ENCODE measurements around the gene MROH2B. TPM values are rescaled to one million over a fixed set of nuclear protein-coding genes. Genes with fewer than 3 reads are reported as not detected.

Gene MROH2B
- total and polyA plus RNA-seq, 7 donors, result 0.07 to 0.36 (median 0.33) TPM; not detected in 4

DNA sequence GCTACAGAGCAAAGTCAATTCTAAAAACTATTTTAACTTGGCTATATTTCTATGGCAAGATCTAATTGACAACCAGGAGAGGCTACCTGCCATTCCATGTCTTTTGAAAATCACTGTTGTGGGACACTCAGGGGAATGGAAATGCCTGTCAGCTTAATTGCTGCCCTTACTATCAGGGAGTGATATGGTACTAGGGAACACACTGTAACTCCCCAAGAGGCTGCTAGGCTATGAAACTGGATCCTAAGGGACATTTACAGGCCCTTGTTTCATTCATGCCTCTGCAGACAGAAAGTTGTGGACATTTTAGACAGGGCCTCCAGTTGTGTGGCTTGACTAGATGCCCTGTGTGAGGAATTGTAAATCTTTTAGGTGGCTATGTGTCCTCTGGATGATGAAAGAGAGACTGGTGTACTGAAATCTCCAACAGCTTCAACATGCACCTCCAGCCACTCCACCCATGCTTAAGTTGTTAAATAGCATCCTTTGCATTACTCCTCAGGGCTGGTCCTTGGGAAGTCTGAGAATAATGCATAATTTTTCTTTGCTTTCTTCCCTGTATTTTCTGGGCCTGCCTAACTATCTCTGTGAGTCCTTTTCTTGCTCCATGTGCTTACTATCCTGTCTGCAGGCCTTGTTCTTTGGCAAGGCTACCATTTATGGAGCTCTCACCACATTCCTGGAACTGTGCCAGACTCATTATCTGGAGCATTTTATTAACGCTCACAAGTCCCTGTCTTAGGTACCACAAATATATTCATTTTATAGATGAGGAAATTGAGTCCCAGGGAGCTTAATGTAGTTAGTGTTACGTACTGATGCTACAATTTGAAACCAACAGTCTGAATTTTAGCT lies 3.2 kb downstream of the MROH2B start:
- Histone ChIP-seq H3K4me1 (peaks cover 0 to 6% (median 0%) of the 10 kb centered on the region in 4 donors), H3K36me3 (no peaks in the 10 kb centered on the region), H3K4me3 (no peak overlapping the region), H3K9me3 (no peaks in the 10 kb centered on the region), H3K27me3 (no peaks in the 10 kb centered on the region), H3K27ac (no peak overlapping the region)
- TF ChIP-seq, protein P1, sequence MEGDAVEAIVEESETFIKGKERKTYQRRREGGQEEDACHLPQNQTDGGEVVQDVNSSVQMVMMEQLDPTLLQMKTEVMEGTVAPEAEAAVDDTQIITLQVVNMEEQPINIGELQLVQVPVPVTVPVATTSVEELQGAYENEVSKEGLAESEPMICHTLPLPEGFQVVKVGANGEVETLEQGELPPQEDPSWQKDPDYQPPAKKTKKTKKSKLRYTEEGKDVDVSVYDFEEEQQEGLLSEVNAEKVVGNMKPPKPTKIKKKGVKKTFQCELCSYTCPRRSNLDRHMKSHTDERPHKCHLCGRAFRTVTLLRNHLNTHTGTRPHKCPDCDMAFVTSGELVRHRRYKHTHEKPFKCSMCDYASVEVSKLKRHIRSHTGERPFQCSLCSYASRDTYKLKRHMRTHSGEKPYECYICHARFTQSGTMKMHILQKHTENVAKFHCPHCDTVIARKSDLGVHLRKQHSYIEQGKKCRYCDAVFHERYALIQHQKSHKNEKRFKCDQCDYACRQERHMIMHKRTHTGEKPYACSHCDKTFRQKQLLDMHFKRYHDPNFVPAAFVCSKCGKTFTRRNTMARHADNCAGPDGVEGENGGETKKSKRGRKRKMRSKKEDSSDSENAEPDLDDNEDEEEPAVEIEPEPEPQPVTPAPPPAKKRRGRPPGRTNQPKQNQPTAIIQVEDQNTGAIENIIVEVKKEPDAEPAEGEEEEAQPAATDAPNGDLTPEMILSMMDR (IDR thresholded peaks at IDR 0.05), result no peak
- TF ChIP-seq EP300 (IDR thresholded peaks at IDR 0.05), result no peak
- TF ChIP-seq POLR2A (IDR thresholded peaks at IDR 0.05), result no peak
- TF ChIP-seq POLR2AphosphoS5 (IDR thresholded peaks at IDR 0.05), result no peak
- DNase-seq, result no peak
- 77 to 79% methylated on average over 2 of the region's 2 CpGs for WGBS, 2 donors
- intact Hi-C loops (cut with DNase I), result no loop called here

DNA sequence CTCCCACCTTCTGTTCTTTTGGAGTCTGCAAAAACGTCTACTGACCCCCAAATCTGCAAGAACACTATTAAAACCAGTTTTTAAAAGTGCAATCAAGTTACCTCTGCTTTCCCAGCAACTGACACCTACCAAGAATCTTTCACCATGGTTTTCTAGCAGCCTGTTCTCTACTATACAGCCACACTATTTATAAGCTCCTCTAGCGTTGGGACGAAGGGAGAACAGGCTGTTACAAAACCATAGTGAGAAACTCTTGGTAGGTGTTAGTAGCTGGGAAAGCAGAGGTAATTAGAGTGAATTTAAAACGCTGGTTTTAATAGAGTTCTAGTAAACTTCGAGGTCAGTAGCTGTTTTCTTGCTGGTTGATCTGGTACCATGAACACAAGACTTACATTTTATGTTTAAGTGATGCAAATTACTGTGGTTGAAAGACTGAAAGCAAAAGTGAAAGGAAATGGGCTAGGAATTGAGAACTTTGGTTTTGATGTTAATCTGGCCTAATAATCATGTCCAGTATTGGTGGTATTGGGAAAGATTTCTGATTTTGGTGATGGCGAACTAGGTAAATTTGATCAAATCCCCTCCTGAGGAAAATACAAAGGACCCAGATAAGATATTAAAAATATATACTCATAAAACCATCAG lies 5.3 kb downstream of the MROH2B start:
- Histone ChIP-seq H3K9me3 (no peaks in the 10 kb centered on the region), H3K4me3 (no peak overlapping the region), H3K27ac (no peak overlapping the region), H3K4me1 (peaks cover 0 to 6% (median 0%) of the 10 kb centered on the region in 4 donors), H3K36me3 (no peaks in the 10 kb centered on the region), H3K27me3 (no peaks in the 10 kb centered on the region)
- intact Hi-C loops (cut with DNase I), result no loop called here
- 63 to 69% methylated on average over 6 of the region's 6 CpGs for WGBS, 2 donors
- DNase-seq, result no peak
- TF ChIP-seq EP300 (IDR thresholded peaks at IDR 0.05) (no peak), POLR2A (IDR thresholded peaks at IDR 0.05) (no peak), POLR2AphosphoS5 (IDR thresholded peaks at IDR 0.05) (no peak)
- TF ChIP-seq, protein P1 (IDR thresholded peaks at IDR 0.05), result no peak

DNA sequence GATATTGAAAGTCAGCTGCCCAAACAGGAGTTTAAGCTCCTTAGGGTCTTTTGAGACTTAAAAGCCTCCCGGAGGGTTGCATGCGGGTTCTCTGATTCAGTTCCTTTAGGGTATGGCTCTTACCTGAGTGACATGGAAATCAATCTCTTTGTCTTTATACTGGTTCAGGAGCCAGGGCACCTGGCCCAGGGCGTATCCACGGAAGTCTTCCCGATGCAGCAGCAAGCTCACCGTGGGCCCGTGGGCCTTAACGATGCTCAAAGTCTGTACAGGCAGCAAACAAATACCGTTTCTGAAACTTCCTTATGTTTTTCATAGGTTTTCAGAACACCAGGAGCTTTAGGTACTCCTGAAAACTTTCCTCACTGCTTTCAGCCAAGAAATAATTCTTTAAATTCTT lies 13.2 kb downstream of the MROH2B start:
- WGBS, 2 donors, result 94 to 95% methylated on average over 9 of the region's 9 CpGs
- TF ChIP-seq EP300 (IDR thresholded peaks at IDR 0.05) (no peak), POLR2AphosphoS5 (IDR thresholded peaks at IDR 0.05) (no peak), POLR2A (IDR thresholded peaks at IDR 0.05) (no peak)
- TF ChIP-seq, protein P1 (IDR thresholded peaks at IDR 0.05), result no peak

DNA sequence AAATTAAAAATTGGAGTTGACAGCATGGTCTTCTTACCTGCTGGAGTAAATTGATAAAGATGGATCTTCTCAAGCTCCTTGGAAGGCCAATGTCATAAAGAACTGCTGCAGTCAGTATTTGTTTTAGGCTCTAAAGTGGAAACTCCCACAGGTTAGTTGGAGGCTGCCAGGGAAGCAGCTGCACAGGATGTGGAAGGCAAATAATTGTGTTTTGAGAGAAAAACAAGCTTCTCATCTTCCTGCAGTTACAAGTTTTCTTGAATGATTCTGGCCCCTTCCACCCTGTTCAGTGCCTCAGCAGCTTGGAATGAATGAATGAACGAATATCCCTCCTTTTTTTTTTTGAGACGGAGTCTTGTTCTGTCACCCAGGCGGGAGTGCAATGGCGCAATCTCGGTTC lies 13.9 kb downstream of the MROH2B start:
- WGBS, 2 donors, result 85 to 97% methylated on average over 5 of the region's 5 CpGs
- H3K4me1 ChIP-seq, result no peaks in the 10 kb centered on the region
- H3K4me3 ChIP-seq, result no peak overlapping the region
- no peak overlapping the region for H3K27ac ChIP-seq
- TF ChIP-seq EP300 (IDR thresholded peaks at IDR 0.05) (no peak), POLR2AphosphoS5 (IDR thresholded peaks at IDR 0.05) (no peak), POLR2A (IDR thresholded peaks at IDR 0.05) (no peak)
- TF ChIP-seq, protein P1 (IDR thresholded peaks at IDR 0.05), result no peak
- DNase-seq, result no peak
- no peaks in the 10 kb centered on the region for H3K9me3 ChIP-seq
- intact Hi-C loops (cut with DNase I), result no loop called here
- H3K36me3 ChIP-seq, result no peaks in the 10 kb centered on the region
- H3K27me3 ChIP-seq, result no peaks in the 10 kb centered on the region

More for the DNA sequence above, 13.2 kb downstream of the MROH2B start:
- no peak overlapping the region for H3K4me3 ChIP-seq
- intact Hi-C loops (cut with DNase I), result no loop called here
- H3K36me3 ChIP-seq, result no peaks in the 10 kb centered on the region
- H3K9me3 ChIP-seq, result no peaks in the 10 kb centered on the region
- no peaks in the 10 kb centered on the region for H3K4me1 ChIP-seq
- DNase-seq, result no peak
- H3K27ac ChIP-seq, result no peak overlapping the region
- no peaks in the 10 kb centered on the region for H3K27me3 ChIP-seq

All from sigmoid colon (tissue), 7 donors.